GM18951 (cell line): ENCODE measurements around the gene DOCK8.
"Not testable (repeated sequence)": the region's sequence is repeated elsewhere in the genome, so short reads cannot be mapped to it uniquely, and the experiment has no call there.

Source experiments
- POLR2A ChIP-seq: IDR thresholded peaks from 4 replicates; pipeline ENCODE4 v1.6.1; 2011; ENCODE audit warnings: mild to moderate bottlenecking; ENCODE audit not compliant: insufficient read length, insufficient read depth; ENCODE audit errors: extremely low read depth
- in situ Hi-C: fragments of 300-500 bp; cut with MboI; formaldehyde crosslinking; loops from one replicate; pipeline ENCODE4 v1.12.0; 2022; ENCODE audit warnings: low sequenced_read_pairs, mixed read lengths, inconsistent platforms; ENCODE audit not compliant: unreplicated experiment

The DOCK8 gene

GRCh38 chr9:217950-218349 is 3.3 kb downstream of the DOCK8 start:
- TF ChIP-seq POLR2A = no peak
- in situ Hi-C loops = no loop called here

GRCh38 chr9:219036-219435 is 4.4 kb downstream of the DOCK8 start:
- in situ Hi-C loops = not testable (repeated sequence)

- in situ Hi-C loops = no loop called here
- no peak for TF ChIP-seq POLR2A
Observed at GRCh38 chr9:219670-220365, 5.2 kb downstream of the DOCK8 start.

- in situ Hi-C loops = no loop called here
- TF ChIP-seq POLR2A = no peak
Observed at GRCh38 chr9:221989-222776, 7.5 kb downstream of the DOCK8 start.

- TF ChIP-seq POLR2A = no peak
- in situ Hi-C loops = no loop called here
Observed at GRCh38 chr9:223152-223551, 8.5 kb downstream of the DOCK8 start.

- in situ Hi-C loops = no loop called here
- TF ChIP-seq POLR2A = no peak
Observed at GRCh38 chr9:224026-224425, 9.4 kb downstream of the DOCK8 start.

- no peak for TF ChIP-seq POLR2A
- in situ Hi-C loops = no loop called here
Observed at GRCh38 chr9:224582-225520, 10.2 kb downstream of the DOCK8 start.

GRCh38 chr9:227860-228259 is 13.2 kb downstream of the DOCK8 start:
- no peak for TF ChIP-seq POLR2A
- in situ Hi-C loops = no loop called here

- TF ChIP-seq POLR2A = no peak
- in situ Hi-C loops = no loop called here
Observed at GRCh38 chr9:228929-229695, 14.4 kb downstream of the DOCK8 start.

GRCh38 chr9:231625-232024 is 17.0 kb downstream of the DOCK8 start:
- in situ Hi-C loops = not testable (repeated sequence)

GRCh38 chr9:233708-234107 is 19.0 kb downstream of the DOCK8 start:
- in situ Hi-C loops = not testable (repeated sequence)

- in situ Hi-C loops = no loop called here
- no peak for TF ChIP-seq POLR2A
Observed at GRCh38 chr9:237141-237857, 22.6 kb downstream of the DOCK8 start.
